Osteocyte (in vitro differentiated cells): ENCODE measurements around the gene LIX1. TPM values are rescaled to one million over a fixed set of nuclear protein-coding genes. Genes with fewer than 3 reads are reported as not detected.

ENCODE experiments used
- DNase-seq: peaks from one replicate; pipeline ENCODE4 v3.0.0; 2021; ENCODE audit warnings: mixed read lengths; ENCODE audit not compliant: unreplicated experiment; ENCODE audit errors: extremely low spot score
- H3K27ac Mint-ChIP-seq: one replicate; pipeline ENCODE4 v1.8.0; 2021; ENCODE audit warnings: mild to moderate bottlenecking, mixed read lengths; ENCODE audit not compliant: unreplicated experiment
- H3K27me3 Mint-ChIP-seq: one replicate; pipeline ENCODE4 v1.8.0; 2021; ENCODE audit warnings: mixed read lengths; ENCODE audit not compliant: unreplicated experiment
- H3K36me3 Mint-ChIP-seq: one replicate; pipeline ENCODE4 v1.8.0; 2021; ENCODE audit warnings: mixed read lengths; ENCODE audit not compliant: unreplicated experiment
- H3K4me1 Mint-ChIP-seq: one replicate; pipeline ENCODE4 v1.8.0; 2021; ENCODE audit warnings: mixed read lengths; ENCODE audit not compliant: unreplicated experiment
- H3K4me3 Mint-ChIP-seq: one replicate; pipeline ENCODE4 v1.8.0; 2021; ENCODE audit warnings: mild to moderate bottlenecking, moderate library complexity, mixed read lengths; ENCODE audit not compliant: unreplicated experiment
- H3K9me3 Mint-ChIP-seq: one replicate; pipeline ENCODE4 v1.8.0; 2021; ENCODE audit warnings: mixed read lengths; ENCODE audit not compliant: unreplicated experiment
- total RNA-seq: library from RNA; stranded (reverse); gene quantifications from 2 replicates; pipeline ENCODE4 v1.2.1, GENCODE V29; 2021
- TF ChIP-seq, protein P1 (sequence below): fragments of 200-600 bp; sonication (generic); IDR thresholded peaks from 2 replicates; pipeline ENCODE4 v1.5.0; 2021; ENCODE audit warnings: antibody characterized with exemption, mild to moderate bottlenecking, moderate library complexity

Gene LIX1
- total RNA-seq, 1 donor from 2014 or later, result 0.48 TPM

DNA sequence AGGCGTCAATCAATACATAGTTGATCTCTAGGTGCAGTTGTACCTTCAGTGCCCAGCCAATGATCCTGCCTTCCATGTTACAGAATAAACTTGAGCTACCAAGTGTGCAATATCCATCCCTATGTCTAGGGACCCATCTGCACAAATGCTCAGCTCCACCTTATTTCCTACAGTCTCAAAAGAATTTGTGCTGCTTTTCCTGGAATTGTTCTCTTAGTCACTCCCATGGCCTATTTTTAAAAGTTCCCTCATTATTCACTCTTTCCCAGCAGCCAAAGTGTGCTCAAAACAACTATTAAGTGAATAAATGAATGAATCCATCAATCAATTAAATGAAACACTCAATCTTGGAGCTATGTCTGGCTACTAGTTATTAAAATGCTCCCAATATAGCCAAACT, 14.7 kb downstream of the LIX1 start:
- TF ChIP-seq, protein P1, sequence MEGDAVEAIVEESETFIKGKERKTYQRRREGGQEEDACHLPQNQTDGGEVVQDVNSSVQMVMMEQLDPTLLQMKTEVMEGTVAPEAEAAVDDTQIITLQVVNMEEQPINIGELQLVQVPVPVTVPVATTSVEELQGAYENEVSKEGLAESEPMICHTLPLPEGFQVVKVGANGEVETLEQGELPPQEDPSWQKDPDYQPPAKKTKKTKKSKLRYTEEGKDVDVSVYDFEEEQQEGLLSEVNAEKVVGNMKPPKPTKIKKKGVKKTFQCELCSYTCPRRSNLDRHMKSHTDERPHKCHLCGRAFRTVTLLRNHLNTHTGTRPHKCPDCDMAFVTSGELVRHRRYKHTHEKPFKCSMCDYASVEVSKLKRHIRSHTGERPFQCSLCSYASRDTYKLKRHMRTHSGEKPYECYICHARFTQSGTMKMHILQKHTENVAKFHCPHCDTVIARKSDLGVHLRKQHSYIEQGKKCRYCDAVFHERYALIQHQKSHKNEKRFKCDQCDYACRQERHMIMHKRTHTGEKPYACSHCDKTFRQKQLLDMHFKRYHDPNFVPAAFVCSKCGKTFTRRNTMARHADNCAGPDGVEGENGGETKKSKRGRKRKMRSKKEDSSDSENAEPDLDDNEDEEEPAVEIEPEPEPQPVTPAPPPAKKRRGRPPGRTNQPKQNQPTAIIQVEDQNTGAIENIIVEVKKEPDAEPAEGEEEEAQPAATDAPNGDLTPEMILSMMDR, result no peak
- no peak overlapping the region for H3K4me3 Mint-ChIP-seq
- no peak overlapping the region for H3K27ac Mint-ChIP-seq
- no peaks in the 10 kb centered on the region for H3K4me1 Mint-ChIP-seq
- no peaks in the 10 kb centered on the region for H3K36me3 Mint-ChIP-seq
- DNase-seq, result no peak
- peaks cover 16% of the 10 kb centered on the region for H3K27me3 Mint-ChIP-seq
- no peaks in the 10 kb centered on the region for H3K9me3 Mint-ChIP-seq

DNA sequence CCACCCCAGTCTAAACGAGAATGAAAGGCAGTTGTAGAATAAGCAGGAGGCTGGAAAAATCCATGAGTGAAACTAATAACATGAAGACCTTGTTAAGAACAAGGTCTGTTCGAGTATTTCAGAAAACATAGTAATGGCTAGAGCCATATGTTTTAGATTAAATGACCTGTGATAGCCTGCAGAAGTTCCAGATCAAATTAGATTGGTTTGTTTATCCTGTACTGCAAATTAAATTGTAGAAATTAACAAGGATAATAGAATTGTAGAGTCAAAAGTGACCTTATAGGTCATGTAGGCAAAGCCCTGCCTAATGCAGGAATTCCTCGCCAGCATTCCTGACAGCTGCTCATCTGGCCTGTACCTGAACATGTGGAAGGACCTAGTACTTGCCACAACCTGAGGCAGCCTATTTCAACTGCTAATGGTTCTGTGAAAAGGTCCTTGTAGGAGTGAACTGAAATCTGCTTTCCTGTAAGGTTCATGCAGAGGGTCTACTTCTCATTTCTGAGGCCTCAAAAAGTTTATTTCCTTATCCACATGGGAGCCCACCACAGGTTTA, 17.2 kb downstream of the LIX1 start:
- H3K27ac Mint-ChIP-seq, result no peak overlapping the region
- no peaks in the 10 kb centered on the region for H3K9me3 Mint-ChIP-seq
- H3K4me3 Mint-ChIP-seq, result no peak overlapping the region
- no peaks in the 10 kb centered on the region for H3K4me1 Mint-ChIP-seq
- TF ChIP-seq, protein P1, result no peak
- H3K36me3 Mint-ChIP-seq, result no peaks in the 10 kb centered on the region
- peaks cover 16% of the 10 kb centered on the region for H3K27me3 Mint-ChIP-seq
- no peak for DNase-seq

DNA sequence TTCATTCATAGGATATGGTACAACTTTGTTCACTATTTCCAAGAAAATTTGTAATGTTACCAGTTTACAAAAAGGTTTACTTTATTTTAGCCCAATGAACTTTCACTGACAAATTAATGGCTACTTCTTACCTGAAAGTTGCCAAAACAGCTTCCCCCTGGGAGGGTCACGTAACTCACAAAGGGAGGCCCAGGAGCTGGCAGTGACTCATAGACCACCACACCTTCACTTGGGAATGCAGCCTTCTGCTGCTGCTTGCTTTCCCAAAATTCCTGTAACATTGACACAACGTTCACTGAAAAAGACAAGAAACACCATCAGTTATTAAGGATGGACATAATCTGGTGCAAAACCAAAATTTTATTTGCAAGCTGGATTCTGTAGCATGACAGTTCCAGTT, 18.1 kb downstream of the LIX1 start:
- H3K9me3 Mint-ChIP-seq, result no peaks in the 10 kb centered on the region
- no peaks in the 10 kb centered on the region for H3K4me1 Mint-ChIP-seq
- H3K36me3 Mint-ChIP-seq, result no peaks in the 10 kb centered on the region
- DNase-seq, result no peak
- H3K4me3 Mint-ChIP-seq, result no peak overlapping the region
- TF ChIP-seq, protein P1, result no peak
- H3K27ac Mint-ChIP-seq, result no peak overlapping the region
- H3K27me3 Mint-ChIP-seq, result peaks cover 16% of the 10 kb centered on the region

DNA sequence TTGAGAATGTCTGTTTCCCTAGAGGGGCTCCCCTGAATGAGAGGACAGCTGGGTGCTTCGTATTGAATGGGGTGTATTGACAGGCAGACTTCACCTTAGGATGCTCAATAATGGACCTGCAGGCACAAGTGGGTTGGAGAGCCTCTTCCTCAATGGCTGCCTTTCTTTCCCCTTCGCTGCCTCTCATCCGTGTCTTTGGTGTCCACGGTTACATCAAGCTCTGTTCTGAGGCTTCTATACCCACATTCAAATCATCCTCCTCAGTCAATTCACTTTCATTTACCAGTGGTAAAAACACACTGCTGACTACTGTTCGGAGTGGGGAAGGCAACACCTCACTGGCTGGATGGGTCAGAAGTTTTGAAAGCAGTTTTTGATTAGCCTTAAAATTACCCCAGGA, 20.6 kb downstream of the LIX1 start:
- H3K9me3 Mint-ChIP-seq, result no peaks in the 10 kb centered on the region

DNA sequence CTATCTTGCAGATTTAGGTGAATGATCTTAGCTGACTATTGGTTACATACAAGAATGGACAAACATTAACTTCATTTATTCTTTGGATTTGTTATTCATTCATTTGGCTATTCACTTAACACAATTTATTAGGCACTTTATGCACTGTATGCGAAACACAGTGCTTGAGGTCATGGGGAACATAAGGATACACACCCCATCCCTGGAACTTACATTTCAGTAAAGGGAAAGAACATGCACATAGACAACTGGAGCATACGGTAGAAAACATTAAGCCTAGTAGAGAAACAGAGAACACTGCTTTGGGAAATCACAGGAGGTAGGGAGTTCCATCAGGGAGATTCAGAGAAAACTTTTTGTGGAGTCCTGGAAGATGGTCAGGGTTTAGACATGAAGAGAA, 22.2 kb downstream of the LIX1 start:
- TF ChIP-seq, protein P1, result no peak
- H3K9me3 Mint-ChIP-seq, result no peaks in the 10 kb centered on the region
- no peak overlapping the region for H3K27ac Mint-ChIP-seq
- H3K4me1 Mint-ChIP-seq, result no peaks in the 10 kb centered on the region
- H3K27me3 Mint-ChIP-seq, result peaks cover 13% of the 10 kb centered on the region
- no peaks in the 10 kb centered on the region for H3K36me3 Mint-ChIP-seq
- H3K4me3 Mint-ChIP-seq, result no peak overlapping the region
- DNase-seq, result no peak

More for the DNA sequence above, 20.6 kb downstream of the LIX1 start:
- Mint-ChIP-seq H3K27me3 (peaks cover 16% of the 10 kb centered on the region), H3K4me1 (no peaks in the 10 kb centered on the region), H3K27ac (no peak overlapping the region), H3K4me3 (no peak overlapping the region), H3K36me3 (no peaks in the 10 kb centered on the region)
- DNase-seq, result no peak
- TF ChIP-seq, protein P1, result no peak
